Spleen (tissue), 7 donors: ENCODE data around the gene TMEM184A.

Experiments
- POLR2A ChIP-seq, 3 donors: fragments of 450-650 bp; IDR thresholded peaks; one replicate each; pipeline ENCODE4 v1.5.1; 2017; ENCODE audit warnings: antibody characterized with exemption in 3 of 3, mild to moderate bottlenecking in 1 of 3
- TF ChIP-seq, protein P1 (sequence below), 11 experiments: fragments of 200-600 bp in 7 of 11; fragments of 450-650 bp in 4 of 11; sonication (generic) in 4 of 11; IDR thresholded peaks in 8 of 11; conservative IDR thresholded peaks in 3 of 11; 1 replicate in 7 of 11; 2 replicates in 4 of 11; pipeline versions ENCODE4 v1.4.0 to v1.8.0; 2016 to 2021; ENCODE audit warnings: antibody characterized with exemption in 11 of 11, inconsistent platforms in 4 of 11, mild to moderate bottlenecking in 1 of 11
- donor health status: DM: no; HTN: no; CAD: no; lungs with moderate emphysema.
- donor health status: DM: no; HTN: no; CAD: no.
- donor health status: DM: no; HTN: no; CAD: no.

DNA sequence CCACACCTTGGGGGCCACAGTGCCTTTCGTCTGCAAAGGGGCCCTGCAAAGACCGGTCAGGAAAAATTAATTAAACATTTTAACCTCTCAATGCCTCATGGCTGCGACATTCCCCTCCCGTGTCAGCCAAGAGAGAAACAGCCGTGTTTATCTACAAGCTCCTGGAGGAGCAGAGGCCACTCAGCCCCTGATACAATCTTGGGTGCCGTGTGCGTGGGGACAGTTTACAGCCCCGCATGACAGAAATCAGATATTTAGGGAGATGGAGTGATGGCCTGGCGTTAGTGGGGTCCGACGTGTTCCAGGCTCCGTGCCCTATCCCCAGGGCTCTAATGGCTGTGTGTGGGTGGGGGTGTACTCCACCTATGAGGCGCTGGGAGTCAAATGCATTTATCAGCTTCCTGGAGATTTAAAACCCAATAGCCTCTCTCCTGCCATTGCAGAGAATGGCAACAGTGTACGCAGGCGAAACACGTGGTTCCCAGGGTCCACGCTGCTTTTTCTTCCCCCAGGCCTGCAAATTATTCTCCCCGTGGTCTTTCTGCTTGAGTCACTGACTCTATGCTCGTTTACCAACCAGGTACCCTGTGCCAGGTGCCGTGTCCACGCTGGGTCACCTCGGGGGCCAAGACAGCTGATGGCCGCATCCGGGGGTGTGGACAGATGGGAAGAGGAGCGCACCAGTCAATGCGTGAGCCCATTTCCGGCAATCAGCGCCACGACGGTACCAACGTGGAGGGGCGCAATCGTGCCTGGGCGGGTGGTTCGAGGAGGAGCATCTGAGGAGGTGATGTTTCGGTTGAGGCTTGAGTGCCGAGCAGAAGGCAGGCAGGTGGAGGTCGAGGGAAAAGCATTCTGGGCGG lies 40.4 kb upstream of the TMEM184A start:
- TF ChIP-seq, protein P1, sequence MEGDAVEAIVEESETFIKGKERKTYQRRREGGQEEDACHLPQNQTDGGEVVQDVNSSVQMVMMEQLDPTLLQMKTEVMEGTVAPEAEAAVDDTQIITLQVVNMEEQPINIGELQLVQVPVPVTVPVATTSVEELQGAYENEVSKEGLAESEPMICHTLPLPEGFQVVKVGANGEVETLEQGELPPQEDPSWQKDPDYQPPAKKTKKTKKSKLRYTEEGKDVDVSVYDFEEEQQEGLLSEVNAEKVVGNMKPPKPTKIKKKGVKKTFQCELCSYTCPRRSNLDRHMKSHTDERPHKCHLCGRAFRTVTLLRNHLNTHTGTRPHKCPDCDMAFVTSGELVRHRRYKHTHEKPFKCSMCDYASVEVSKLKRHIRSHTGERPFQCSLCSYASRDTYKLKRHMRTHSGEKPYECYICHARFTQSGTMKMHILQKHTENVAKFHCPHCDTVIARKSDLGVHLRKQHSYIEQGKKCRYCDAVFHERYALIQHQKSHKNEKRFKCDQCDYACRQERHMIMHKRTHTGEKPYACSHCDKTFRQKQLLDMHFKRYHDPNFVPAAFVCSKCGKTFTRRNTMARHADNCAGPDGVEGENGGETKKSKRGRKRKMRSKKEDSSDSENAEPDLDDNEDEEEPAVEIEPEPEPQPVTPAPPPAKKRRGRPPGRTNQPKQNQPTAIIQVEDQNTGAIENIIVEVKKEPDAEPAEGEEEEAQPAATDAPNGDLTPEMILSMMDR (IDR thresholded peaks at IDR 0.05 in 8 of 11, conservative IDR thresholded peaks at IDR 0.05 in 3 of 11) = no peak
- TF ChIP-seq POLR2A (IDR thresholded peaks at IDR 0.05) = no peak
